SK-N-MC (cell line): ENCODE results near the gene C4orf54.

ENCODE experiments used
- EZH2 ChIP-seq: fragments of 200-600 bp; sonication (generic); IDR thresholded peaks from one replicate; pipeline ENCODE4 v1.6.1; 2017; ENCODE audit warnings: antibody characterized with exemption
- POLR2AphosphoS5 ChIP-seq: IDR thresholded peaks from 2 replicates; pipeline ENCODE4 v1.6.1; 2012; ENCODE audit warnings: mild to moderate bottlenecking, low read depth, low read length, borderline replicate concordance

DNA sequence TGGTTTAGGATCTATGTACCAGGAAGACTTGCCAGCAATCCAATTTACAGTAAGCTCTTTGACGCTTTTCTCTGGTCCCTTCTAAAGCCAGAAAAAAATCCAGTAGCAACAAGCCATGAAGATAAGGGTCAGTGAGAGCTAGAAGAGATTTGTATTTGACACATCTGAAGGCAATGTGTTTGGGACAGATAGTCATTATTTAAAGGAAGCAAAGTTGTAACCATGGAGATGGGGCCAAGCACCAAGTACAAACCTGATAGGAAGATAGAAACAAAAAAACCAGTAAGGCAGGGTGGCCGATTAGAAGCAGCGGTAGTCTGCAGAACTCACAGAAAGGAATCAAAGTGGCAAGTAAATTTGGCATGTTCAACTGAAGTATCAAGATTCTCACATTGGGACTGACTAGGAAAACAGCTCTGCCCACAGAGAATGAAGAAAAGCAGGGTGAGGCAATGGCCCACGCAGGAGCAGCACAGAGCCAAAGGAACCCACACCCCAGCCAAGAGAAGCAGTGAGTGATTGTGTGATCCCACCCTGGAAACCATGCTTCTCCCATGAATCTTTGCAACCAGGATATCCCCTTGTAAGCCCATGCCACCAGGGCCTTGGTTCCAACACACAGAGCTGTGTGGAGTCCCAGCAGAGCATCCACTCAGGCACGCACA is 12.9 kb upstream of the C4orf54 start:
- no peak for TF ChIP-seq EZH2
- TF ChIP-seq POLR2AphosphoS5, result no peak
